Right lung (tissue), 5 donors: ENCODE measurements around the gene AGPAT3. TPM values are rescaled to one million over a fixed set of nuclear protein-coding genes. Genes with fewer than 3 reads are reported as not detected.
"Not testable (repeated sequence)": the region's sequence is repeated elsewhere in the genome, so short reads cannot be mapped to it uniquely, and the experiment has no call there.

Experiments
- DNase-seq, 2 donors: peaks; one replicate each; pipeline ENCODE4 v3.0.0-alpha.2; 2013
- polyA plus RNA-seq, 5 donors: library from polyadenylated mRNA; unstranded; fragments of 120-200 nt; gene quantifications; one replicate each; pipeline versions ENCODE4 v1.2.1 to v1.2.3, GENCODE V29; 2013; ENCODE audit warnings: inconsistent platforms in 1 of 5, low replicate concordance in 1 of 5; ENCODE audit not compliant: insufficient read length in 5 of 5, insufficient read depth in 1 of 5

Gene AGPAT3
- polyA plus RNA-seq, 5 donors = 29.8 to 42.7 (median 36.9) TPM

DNA sequence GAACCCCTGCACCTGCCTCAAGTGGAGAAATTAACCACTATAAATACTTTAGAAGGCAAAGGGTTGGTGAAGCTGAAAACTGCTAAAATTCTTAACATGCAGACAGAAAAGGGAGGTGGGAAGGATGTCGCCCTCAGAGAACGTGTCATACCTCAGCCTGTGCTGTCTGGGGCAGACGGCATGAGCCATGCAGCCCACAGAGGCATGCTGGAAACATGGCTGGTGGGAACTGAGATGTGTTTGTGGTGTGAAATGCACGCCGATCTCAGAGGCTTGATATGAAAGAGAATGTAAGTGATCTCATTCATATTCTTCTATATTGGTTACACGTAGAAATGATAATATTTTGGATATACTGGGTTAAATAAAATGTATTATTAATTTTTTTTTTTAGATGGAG is 16.3 kb downstream of the AGPAT3 start:
- DNase-seq = no peak

DNA sequence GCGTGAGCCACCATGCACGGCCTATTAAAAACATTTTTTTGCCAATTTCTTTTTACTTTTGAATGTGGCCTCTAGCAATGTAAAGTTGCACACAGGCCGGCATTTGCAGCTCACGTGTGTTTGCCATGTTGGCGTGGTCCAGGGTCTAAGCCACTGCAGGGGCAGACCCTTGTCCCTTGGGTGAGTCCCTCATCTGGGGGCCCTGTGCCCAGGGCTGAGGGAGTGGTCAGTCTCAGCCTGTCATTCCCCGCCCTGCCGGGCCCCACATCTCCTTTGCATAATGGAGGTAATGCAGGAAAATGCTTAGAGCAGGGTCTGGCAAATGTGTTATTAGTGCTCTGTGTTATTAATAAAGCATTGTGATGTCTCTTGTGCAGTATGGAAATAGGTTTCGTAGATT is 16.9 kb downstream of the AGPAT3 start:
- DNase-seq = no peak

- no peak for DNase-seq
Observed at GRCh38 chr21:43882952-43883545, 18.0 kb downstream of the AGPAT3 start.

GRCh38 chr21:43884012-43884860 is 19.2 kb downstream of the AGPAT3 start:
- DNase-seq = no peak

GRCh38 chr21:43884861-43885417 is 19.9 kb downstream of the AGPAT3 start:
- no peak for DNase-seq

DNA sequence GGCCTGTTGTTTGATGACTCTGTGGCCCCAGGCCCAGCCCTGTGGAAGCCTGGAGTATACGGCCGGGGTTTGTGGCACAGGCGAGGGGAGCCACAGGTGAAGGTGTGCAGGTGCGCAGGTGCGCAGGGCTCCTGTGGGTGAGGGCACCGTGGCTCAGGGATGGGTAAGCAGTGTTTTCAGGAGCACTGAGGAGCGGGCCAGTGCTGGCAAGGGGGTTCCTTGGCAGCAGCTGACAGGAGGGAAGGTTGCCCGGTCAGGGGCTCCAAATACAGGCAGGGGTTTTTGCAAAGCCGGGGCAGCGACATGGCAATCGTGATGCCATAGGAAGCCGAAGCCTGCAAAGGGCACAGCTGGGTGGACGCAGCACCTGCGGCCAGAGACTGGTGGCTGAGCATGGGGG is 20.7 kb downstream of the AGPAT3 start:
- no peak for DNase-seq

DNA sequence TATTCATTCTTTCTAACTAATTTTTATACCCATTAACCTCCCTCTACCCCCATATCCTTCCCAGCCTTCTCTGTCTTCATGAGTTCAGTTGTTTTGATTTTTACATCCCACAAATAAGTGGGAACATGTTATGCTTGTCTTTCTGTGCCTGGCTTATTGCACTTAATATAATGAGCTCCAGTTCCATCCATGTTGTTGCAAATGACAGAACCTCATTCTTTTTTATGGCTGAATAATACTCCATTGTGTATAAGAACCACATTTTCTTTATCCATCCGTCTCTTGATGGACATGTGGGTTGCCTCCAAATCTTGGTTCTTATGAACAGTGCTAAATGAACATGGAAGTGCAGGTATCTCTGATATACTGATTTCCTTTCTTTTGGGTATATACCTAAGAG is 21.5 kb downstream of the AGPAT3 start:
- no peak for DNase-seq

DNA sequence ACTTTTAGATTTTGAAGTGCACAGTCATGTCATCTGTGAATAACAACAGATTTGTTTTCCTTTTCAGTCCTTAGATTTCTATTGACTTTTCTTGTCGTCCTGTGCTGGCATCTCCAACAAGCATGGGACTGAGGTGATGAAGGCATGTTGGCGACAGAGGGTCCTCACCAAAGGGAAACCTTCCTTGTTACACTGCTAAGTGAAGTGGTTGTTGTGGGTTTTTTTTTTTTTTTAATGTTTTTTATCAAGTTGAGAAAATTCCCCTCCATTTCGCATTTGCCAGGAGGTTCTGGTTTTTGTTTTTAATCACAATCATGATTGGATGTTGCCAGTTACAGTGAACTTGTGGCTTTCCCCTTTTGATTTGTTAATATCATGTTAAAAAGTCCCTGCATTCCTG is 24.0 kb downstream of the AGPAT3 start:
- no peak for DNase-seq

DNA sequence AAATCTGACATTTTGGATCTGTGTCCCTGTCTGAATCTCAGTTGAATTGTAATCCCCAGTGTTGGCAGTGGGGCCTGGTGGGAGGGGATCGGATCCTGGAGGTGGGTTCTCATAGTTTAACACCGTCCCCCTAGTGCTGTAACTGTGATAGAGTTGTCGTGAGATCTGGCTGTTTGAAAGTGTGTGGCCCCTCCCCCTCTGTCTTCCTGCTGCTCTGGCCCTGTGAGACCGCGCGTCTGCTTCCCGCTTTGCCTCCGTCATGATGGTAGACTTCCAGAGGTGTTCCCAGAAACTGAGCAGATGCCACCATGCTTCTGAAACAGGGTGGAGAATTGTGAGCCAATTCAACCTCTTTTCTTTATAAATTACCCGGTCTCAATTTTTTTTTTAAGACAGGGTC is 25.0 kb downstream of the AGPAT3 start:
- no peak for DNase-seq

GRCh38 chr21:43892334-43892733 is 27.3 kb downstream of the AGPAT3 start:
- DNase-seq = no peak

DNA sequence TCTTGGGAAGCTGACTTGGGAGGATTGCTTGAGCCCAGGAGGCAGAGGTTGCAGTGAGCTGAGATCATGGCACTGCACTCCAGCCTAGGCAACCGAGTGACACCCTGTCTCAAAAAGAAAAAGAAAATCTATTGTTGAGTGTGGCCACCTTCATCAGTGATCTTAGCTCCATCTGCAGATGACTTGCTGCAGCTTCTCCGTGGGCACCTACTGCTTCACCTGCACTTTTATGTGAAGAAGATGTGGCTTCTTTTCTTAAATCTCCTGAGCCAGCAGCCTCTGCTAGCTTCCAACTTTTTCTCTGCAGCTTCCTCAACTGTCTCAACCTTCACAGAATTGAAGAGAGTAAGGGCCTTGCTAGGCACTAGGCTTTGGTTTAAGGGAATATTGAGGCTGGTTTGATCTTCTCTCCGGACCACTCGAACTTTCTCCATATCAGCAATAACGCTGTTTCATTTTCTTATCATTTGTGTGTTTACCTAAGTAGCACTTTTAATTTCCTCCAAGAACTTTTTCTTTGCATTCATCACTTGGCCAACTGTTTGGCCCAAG is 28.0 kb downstream of the AGPAT3 start:
- no peak for DNase-seq

DNA sequence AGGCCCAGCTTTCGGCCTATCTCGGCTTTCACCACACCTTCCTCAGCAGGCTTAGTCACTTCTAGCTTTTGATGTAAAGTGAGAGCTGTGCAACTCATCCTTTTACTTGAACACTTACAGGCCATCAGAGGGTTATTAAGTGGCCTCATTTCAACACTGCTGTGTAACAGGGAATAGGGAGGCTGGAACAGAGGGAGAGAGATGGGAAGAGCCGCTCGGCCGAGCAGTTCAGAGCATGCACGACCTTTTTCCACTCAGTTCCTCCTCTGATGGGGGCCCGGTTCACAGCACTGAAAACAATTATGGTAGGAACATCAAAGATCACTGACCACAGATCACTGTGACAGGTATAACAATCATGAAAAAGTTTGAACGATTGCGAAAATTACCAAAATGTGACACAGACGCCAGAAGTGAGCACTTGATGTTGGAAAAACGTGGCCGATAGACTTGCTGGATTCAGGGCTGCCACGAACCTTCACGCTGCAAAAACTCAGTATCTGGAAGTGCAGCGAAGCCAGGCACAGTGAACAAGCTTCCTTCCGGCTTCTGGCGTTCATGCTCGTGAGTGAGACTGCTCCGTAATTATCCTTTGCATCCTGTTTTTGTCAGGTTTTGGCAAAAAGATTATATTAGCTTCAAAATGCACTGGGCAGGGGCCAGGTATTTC is 28.6 kb downstream of the AGPAT3 start:
- DNase-seq = no peak

DNA sequence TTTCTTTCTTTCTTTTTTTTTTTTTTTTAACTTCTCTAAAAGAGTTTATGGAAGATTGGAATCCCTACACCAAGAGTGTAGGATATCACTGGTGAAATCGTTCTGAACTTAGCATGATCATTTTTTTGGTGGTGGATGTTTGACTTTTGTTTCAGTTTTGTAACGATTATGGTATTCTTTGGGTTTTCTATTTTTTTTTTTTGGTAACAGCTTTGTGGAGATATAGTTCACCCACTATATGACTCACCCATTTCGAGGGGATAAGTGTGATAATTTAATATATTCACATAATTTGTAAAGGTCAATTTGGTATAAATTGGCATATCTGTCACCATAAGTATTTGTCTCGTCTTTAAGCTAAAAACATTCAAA is 29.2 kb downstream of the AGPAT3 start:
- no peak for DNase-seq

DNA sequence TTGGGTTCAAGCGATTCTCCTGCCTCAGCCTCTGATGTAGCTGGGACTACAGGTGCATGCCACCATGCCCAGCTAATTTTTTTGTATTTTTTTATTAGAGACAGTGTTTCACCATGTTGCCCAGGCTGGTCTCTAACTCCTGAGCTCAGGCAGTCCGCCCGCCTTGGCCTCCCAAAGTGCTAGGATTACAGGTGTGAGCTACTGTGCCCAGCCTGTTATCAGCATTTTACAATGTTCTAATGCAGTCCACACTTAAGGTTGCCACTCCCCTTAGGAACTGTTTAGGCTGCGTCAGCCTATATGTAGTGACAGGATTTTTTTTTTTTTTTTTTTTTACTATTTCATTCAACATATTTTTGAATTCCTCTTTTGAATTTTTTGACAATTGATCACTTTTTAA is 30.2 kb downstream of the AGPAT3 start:
- no peak for DNase-seq

- not testable (repeated sequence) for DNase-seq
Observed at GRCh38 chr21:43896696-43897299, 31.8 kb downstream of the AGPAT3 start.

DNA sequence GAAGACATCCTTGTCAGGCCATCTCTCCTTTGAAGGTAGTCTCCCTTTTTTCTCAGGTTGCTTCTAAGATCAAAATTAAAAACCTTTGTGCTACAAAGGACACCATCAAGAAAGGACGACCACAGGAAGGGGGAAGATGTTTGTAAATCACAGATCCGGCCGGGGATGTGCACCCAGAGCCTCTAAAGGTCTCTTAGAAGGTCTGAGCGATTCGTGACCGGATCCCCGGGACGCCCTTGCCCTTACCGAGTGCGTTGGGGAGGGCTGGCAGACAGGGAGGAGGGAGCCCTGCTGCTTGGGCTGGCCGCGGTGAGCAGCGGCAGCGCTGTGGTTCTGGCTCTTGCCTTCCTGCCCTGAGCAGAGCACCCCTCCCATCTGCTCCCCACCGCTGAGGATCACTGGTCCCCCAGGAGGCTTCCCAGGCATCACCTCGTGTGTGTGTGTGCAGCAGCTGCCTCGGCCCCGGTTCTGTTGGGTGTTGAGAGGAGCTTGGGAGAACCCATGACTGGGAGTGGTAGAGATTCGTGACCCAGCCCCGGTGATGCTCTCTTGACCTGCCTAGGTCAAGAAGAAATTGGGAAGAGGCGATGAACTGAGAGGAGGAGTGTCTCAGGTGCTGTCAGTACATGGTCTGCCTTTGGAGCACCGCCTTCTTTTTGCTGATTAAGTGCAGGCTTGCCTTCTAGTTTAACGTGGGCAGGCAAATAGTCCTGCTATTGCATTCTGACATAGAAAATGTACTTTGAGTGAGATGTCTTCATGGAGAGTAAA is 34.5 kb downstream of the AGPAT3 start:
- DNase-seq = no peak

GRCh38 chr21:43900078-43900385 is 35.0 kb downstream of the AGPAT3 start:
- DNase-seq = no peak

- no peak for DNase-seq
Observed at GRCh38 chr21:43900690-43901089, 35.7 kb downstream of the AGPAT3 start.

- DNase-seq = peak; percentile 54 to 57
Observed at GRCh38 chr21:43902441-43902840, 37.4 kb downstream of the AGPAT3 start.

DNA sequence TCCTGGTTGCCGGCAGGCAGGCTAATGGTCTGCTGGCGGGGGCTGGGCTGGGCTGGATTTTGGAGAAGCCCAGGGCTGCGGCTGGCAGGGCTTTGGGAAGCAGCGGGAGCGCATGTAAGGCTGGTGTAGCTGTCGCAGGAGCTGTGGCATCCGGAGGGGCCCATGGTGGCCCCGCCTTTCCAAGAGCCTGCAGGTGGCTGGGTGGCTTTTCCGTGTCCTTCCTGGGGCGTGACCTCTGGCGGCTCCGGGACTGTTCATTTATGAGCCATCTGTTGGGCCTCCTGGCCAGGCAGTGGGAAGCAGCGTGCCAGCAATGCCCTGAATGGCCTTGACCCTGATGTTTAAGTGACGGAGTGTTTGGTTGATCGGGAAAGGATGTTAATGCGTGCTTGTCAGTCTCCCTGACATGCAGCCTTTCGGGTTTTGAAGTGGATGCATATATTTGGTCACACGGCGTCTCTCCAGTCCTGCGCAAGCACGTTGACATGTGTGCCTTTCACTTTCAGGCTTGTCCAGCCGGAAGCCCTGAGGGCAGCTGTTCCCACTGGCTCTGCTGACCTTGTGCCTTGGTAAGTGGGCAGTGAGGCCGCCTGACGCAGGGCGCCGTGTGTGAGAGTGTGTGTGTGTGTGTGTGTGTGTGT is 38.5 kb downstream of the AGPAT3 start:
- no peak for DNase-seq

DNA sequence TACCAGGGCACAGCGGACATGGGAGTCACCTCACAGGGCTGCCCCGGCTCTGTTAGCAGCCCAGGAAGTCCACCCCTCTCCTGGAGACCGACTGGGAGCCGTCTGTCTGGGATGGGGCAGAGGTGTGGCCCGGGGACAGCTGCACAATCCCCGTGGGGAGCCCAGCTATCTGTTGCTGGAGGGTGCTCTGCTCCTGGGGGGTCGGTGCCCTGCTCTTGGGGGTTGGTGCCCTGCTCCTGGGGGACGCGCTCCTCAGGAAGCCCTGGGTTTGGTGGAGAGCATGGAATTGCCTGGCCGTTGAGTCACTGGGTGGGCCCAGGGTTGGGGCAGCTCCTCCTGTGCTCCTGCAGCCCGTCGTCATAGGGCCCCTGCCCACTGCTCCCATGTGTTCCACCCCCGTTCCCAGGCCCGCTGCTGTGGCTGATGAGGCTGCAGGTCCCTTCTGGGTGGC is 39.3 kb downstream of the AGPAT3 start:
- DNase-seq = no peak
